GM12872 (cell line): ENCODE measurements around the gene LCORL.

Experiments used
- TF ChIP-seq, protein P1 (sequence below): IDR thresholded peaks from 3 replicates; pipeline ENCODE4 v1.5.1; 2011; ENCODE audit warnings: low read depth, mild to moderate bottlenecking, low read length, moderate library complexity; ENCODE audit not compliant: insufficient read depth

Gene LCORL

DNA sequence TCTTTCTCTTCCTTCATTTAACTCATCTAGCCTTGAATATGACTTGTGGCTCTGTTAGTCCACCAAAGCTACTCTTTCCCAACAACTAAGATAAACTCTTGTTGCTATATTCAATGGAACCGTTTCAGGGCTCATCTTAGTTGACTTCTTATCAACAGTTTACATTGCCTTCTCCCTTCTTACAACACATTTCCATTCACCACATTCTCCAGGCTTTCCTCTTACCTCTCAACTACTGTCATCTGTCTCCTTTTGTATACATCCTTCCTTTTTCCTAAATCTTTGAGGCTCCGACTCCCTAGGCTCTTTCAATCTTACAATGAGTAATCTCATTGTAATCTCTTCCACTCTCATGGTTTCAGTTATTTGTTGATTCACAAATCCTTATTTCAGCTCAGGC lies 152.2 kb downstream of the LCORL start:
- TF ChIP-seq, protein P1, sequence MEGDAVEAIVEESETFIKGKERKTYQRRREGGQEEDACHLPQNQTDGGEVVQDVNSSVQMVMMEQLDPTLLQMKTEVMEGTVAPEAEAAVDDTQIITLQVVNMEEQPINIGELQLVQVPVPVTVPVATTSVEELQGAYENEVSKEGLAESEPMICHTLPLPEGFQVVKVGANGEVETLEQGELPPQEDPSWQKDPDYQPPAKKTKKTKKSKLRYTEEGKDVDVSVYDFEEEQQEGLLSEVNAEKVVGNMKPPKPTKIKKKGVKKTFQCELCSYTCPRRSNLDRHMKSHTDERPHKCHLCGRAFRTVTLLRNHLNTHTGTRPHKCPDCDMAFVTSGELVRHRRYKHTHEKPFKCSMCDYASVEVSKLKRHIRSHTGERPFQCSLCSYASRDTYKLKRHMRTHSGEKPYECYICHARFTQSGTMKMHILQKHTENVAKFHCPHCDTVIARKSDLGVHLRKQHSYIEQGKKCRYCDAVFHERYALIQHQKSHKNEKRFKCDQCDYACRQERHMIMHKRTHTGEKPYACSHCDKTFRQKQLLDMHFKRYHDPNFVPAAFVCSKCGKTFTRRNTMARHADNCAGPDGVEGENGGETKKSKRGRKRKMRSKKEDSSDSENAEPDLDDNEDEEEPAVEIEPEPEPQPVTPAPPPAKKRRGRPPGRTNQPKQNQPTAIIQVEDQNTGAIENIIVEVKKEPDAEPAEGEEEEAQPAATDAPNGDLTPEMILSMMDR, result no peak

DNA sequence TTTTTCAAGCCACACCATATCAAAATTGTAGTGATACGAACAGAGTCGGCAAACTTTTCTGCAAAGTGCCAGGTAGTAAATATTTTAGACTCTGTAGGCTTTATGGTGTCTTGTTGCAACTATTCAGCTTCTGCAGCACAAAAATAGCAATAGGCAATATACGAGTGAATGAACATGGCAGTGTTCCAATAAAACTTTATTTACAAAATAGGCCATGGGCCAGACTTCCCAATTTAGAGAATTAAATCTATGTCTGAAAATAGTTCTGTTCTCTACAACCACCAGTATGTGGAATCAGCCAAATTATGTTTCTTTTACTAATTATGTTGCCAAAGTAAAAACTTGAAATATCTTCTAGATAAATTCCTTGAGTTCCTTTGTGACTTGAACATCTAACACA lies 154.3 kb downstream of the LCORL start:
- TF ChIP-seq, protein P1, result no peak

DNA sequence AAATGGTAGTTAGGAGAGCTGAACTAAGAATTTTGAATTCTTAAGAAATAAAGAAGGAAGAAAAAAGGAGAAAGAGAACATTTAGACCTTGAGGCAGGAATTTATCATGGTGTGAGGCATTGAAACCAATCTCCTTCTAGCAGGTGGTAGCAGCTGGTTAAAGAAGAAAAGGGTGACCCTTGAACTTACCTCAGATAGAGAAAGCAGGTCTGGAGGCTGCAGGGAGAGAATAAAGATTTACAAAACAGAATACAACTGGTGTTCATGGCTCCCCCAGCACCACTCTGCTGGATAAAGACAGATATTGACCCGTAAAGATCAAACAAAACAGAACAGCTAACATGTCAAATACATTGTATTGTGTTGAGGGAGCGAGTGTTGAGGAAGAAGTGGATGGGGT lies 154.7 kb downstream of the LCORL start:
- TF ChIP-seq, protein P1, result no peak

DNA sequence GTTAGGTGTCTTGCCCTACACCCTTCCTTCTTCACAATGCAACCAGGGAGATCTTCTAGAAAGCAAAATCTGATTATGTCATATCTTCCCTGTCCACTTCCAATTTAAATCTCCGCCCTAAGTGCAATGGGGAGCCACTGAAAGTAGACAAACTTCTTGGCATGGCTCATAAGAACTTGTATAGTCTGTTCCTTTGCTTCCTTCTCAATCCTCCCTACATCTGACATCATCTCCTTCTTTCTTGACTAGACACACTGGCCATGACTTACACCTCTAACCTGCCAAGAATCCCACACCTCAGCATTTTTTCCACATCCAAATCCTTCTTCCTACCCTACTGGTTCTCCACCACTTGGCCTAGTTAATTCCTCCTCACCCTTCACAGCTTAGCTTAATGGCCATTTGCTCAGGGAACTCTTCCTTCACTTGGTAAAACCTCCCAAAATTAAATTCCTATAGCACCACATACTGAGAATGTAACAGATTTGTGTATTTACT lies 155.6 kb downstream of the LCORL start:
- TF ChIP-seq, protein P1, result no peak

DNA sequence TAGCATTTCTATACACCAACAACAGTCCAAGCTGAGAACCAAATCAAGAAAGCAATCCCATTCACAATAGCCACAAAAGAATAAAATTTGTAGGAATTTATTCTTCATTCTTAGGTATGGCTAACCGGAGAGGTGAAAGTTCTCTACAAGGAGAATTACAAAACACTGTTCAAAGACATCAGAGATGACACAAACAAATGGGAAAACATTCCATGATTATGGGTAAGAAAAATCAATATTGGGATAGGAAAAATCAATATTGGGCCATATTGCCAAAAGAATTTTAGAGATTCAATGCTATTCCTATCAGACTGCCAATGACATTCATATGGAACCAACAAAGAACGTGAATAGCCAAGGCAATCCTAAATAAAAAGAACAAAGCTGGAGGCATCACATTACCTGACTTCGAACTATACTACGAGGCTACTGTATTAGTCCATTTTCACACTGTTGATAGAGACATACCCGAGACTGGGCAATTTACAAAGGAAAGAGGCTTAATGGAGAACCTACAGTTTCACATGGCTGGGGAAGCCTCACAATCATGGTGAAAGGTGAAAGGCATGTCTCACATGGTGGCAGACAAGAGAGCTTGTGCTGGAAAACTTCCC lies 161.7 kb downstream of the LCORL start:
- TF ChIP-seq, protein P1, result no peak

DNA sequence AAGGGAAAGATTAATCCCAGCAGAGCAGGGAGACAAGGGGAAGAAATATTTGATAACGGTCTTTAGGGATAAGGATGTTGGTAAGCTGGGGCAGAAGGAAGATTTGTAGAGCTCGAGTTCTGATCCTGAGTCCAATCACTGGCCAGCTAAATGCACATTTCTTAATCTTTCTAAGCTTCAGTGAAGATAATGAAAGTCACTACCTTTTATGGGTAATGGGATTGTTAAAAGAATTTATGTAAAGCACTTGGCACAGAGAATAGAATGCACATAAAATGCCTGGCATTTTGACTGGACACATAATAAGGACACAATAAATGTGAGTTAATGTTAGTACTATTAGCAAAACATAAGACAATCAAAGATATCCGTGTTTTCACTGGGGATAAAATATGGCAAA lies 167.5 kb downstream of the LCORL start:
- TF ChIP-seq, protein P1, result no peak

DNA sequence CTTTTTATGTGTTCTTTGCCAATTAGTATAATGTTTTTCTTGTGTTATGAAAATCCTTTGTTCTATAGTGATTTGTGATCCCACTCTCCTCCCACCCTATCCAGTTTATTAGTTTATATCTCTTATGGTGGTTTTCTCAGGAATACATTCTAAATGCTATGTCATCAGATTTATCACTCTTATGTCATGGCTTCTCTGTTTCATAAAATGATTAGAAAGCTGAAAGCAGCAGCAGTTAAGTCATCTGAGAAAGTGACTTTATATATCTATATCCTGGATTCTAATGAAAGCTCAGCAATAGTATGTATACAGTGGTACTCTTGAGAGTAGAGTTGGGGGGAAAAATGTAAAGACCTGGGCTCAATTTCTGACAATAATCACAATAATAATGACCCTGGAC lies 169.6 kb downstream of the LCORL start:
- TF ChIP-seq, protein P1, result no peak
